ENCODE measurements around the gene BCAS2.
"Not testable (repeated sequence)": the region's sequence is repeated elsewhere in the genome, so short reads cannot be mapped to it uniquely, and the experiment has no call there.

The BCAS2 gene

GRCh38 chr1:114581335-114582287 lies at the start of gene BCAS2:
BCAS2 (minus strand) TSS chr1:114581615; CDS start chr1:114581591, 24 bp downstream.
- peak; percentile 99 for DNase-seq (ENCODE audit: low read depth)

GRCh38 chr1:114627107-114627506 lies 45.7 kb upstream of the BCAS2 start:
- DNase-seq (ENCODE audit: low read depth): no peak

DNA sequence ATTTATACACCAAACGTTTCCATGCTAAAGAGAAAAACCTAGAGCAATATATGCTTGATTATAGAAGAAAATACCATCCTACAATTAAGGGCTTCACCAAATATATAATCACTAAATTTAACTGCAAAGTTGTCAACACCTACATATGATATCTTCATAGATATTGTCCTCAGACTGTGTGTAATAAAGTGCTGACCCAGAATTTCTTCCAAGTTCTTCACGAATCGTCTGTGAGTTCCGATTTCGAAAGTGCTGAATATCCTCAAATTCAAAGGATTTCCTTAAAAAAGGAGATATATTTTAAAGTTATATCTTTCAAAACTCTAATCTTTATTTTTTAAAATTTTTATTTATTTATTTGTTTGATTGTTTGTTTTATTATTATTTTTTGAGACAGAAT lies 41.9 kb upstream of the BCAS2 start:
- no peak for DNase-seq (ENCODE audit: low read depth)

DNA sequence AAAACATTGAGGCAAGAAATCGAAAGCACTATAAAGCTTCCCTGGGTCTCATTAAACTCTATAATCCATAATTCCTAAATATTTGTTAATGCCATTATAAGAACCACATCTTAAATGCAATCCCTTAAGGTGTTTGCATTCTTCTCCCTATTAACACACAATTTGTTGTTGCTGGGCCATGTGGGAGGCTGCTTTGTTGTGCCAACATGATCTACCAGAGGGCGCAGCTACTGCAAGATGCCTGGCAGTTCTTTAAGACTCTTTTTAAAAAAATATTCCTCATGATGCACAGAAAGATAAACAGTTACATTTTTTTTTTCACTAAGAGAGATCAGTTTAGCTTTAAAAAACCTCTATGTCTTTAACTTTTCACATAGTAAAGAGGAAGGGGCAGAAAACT lies 39.0 kb upstream of the BCAS2 start:
- DNase-seq (ENCODE audit: low read depth): no peak

- no peak for DNase-seq (ENCODE audit: low read depth)
These were observed 37.2 kb upstream of the BCAS2 start for GRCh38 chr1:114618606-114619005.

DNA sequence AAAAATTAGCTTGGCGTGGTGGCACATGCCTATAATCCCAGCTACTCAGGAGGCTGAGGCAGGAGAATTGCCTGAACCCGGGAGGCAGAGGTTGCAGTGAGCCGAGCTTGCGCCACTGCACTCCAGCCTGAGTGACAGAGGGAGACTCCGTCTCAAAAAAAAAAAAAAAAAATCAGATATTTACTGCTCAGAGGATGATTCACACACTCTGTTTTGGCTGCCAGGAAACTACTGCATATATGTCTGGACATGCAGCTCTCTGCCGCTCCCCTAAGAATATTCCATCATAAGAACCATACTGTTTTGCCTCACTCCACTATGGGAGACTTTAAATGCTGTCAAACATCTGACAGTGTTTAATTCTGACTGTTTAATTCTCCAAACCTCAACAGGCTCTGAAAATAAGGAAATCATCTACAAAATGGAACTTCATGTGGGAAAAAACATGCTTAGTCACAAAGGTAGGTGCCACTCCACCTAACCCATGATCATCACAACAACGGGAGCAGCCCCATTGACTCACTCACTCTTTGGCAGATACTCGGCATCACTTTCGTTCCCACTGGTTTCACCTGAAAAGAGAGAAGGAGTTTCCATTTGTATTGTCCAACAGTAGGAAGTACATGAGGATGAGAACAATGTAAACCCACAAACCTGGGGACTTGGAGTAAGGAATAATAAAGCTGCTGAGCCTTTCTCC lies 29.3 kb upstream of the BCAS2 start:
- DNase-seq (ENCODE audit: low read depth): peak; percentile 74

GRCh38 chr1:114609826-114610225 lies 28.4 kb upstream of the BCAS2 start:
- DNase-seq (ENCODE audit: low read depth): no peak

DNA sequence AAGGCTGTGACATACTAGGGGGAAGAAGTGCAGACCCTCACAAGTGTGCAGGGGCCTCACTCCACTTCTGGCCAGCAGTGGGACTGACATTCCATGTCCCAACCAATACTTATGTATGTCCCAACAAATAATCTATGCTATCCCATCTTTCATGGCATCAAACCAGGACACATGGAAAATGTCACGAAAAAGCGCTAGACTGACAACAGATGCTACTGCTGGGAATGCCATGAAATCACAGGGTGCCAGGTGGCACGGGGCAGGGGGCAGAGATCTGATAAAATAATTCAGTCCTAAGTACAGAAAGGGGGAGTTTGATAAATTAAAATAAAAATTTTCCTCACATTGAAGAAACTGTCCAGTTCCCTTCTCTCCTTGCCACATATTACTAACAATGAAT lies 27.6 kb upstream of the BCAS2 start:
- no peak for DNase-seq (ENCODE audit: low read depth)

- DNase-seq (ENCODE audit: low read depth): no peak
These were observed 25.8 kb upstream of the BCAS2 start for GRCh38 chr1:114607223-114607622.

DNA sequence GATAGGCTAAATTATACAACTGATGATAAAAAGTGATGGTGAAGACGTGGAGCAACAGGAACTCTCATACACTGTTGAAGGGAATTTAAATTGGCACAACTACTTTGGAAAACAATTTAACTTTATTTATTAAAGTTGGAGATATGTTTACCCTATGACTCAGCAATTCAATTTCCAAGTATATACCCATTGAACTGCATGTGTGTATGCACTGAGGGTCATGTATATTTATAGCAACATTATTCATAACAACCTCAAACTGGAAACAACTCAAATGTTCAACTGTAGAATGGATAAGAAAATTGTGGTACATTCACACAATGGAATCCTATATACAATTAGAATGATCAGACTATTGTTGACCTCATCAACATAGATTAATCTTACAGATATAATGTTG lies 16.5 kb upstream of the BCAS2 start:
- DNase-seq (ENCODE audit: low read depth): no peak

GRCh38 chr1:114595602-114596001 lies 14.2 kb upstream of the BCAS2 start:
- no peak for DNase-seq (ENCODE audit: low read depth)

DNA sequence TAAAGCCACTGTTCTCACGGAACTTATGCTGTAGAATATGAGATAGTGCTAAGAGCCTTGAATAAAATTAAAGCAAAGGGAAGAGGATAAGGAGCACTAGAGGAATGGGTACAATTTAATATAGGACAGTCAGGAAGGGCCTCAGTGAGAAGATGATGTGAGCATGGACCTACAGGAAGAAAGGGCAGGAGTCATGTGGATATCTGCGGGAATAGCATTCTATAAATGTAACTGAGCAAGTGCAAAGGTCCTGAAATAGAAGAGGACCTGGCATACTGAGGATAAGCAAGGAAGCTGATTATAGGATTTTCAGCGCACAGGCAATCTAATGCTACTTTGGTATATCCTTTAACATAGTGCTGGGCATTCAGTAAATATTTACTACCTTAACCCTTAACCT lies 12.6 kb upstream of the BCAS2 start:
- no peak for DNase-seq (ENCODE audit: low read depth)

- no peak for DNase-seq (ENCODE audit: low read depth)
These were observed 7.7 kb upstream of the BCAS2 start for GRCh38 chr1:114589122-114589521.

DNA sequence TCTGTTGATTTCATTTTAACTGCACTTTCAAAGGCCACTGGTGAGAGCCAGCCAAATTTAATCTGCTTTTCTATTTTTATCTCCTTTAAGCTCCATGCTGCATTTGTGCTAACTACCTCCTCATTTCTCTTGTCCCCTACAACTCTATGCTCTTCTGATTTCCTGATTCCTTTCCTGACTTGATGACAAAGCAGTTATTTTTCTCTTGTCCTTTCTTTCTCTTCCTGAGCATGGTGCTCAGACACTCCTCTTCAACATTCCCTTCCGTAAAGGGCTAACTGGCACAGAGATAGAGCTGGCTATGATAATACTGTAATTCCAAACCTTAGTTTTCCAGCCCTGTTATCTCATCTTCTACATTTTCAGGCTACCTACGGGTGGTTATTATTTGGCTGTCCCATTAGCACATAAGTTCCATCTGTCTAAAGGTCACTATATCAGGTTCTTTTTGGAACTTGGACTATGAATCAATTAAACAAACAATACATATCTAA lies 6.8 kb upstream of the BCAS2 start:
- no peak for DNase-seq (ENCODE audit: low read depth)

- DNase-seq (ENCODE audit: low read depth): no peak
These were observed 6.0 kb upstream of the BCAS2 start for GRCh38 chr1:114587203-114587991.

DNA sequence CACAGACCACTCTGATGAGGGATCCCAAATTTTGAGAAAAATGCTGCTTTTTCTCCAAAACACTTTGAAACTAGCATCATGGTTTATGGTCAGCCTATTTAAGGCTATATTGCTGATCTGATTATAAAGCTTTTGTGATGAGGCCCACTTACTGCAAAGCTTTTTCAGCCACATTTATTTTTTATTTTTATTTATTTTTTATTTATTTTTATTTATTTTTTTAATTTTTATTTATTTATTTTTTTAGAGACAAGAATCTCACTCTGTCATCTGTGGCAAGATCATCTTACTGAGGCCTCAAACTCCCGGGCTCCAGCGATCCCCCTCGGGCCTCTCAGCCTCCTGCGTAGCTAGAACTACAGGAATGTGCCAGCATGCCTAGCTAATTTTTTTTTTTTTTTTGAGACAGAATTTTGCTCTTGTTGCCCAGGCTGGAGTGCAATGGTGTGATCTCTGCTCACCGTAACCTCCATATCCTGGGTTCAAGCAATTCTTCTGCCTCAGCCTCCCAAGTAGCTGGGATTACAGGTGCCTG lies 5.2 kb upstream of the BCAS2 start:
- no peak for DNase-seq (ENCODE audit: low read depth)

GRCh38 chr1:114585231-114585630 lies 3.8 kb upstream of the BCAS2 start:
- DNase-seq (ENCODE audit: low read depth): no peak

DNA sequence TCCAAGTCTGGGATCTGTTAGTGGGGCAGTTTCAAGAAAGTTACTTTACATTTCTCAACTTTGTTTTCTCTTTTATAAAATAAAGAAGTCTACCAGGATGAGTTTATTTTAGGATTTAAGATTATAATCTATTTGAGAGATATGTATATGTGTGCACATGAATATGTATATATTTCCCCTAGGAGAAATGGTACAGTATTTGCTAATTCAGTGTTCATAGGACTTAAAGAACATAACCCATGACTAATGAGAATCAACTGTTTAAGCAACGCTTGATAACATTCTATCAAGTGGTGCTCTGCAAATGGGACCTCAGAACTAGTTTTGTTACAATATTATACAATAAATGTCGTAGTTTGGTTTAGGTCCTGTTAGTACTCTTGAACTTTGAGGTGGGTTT lies 7.0 kb downstream of the BCAS2 start:
- no peak for DNase-seq (ENCODE audit: low read depth)

DNA sequence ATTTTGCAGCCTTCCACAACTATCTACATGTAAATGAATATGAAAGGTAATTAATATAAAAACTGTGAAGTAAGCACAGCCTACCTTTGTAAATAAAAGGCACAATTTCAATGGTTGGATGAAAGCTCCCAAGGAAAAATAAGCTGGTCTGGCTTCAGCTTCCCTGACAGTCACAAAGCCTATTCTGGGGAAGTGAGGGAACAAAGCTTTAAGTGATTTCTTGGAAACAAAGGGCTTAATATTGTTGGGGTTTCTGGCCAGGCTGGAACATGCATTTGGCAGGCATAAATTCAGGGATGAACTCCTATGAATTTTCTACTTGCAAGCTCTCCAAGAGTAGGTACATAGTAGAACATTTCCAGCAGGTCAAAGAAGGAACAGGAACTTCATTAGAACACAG lies 17.3 kb downstream of the BCAS2 start:
- DNase-seq (ENCODE audit: low read depth): no peak

DNA sequence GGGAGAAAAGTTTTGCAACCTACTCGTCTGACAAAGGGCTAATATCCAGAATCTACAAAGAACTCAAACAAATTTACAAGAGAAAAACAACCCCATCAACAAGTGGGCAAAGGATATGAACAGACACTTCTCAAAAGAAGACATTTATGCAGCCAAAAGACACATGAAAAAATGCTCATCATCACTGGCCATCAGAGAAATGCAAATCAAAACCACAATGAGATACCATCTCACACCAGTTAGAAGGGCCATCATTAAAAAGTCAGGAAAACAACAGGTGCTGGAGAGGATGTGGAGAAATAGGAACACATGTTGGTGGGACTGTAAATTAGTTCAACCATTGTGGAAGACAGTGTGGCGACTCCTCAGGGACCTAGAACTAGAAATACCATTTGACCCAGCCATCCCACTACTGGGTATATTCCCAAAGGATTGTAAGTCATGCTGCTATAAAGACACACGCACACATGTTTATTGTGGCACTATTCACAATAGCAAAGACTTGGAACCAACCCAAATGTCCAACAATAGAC lies 18.4 kb downstream of the BCAS2 start:
- not testable (repeated sequence) for DNase-seq (ENCODE audit: low read depth)

DNA sequence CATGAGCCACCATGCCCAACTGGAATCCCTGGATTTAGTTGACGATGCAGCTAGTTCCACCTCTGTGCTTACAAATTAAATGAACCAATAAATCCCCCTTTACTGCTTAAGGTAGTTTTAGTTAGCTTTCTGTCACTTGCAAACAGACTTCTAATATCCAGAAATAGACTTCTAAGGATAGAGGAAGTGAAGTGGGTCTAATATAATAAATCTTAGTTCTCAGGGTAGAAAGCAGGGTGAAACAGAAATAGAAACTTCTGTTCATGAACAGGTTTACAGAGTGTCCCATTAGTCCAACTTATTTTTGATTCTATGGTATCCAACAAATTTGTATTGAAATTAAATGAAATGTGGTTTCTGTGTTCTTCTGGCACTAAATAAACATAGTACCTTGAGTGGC lies 20.1 kb downstream of the BCAS2 start:
- no peak for DNase-seq (ENCODE audit: low read depth)

DNA sequence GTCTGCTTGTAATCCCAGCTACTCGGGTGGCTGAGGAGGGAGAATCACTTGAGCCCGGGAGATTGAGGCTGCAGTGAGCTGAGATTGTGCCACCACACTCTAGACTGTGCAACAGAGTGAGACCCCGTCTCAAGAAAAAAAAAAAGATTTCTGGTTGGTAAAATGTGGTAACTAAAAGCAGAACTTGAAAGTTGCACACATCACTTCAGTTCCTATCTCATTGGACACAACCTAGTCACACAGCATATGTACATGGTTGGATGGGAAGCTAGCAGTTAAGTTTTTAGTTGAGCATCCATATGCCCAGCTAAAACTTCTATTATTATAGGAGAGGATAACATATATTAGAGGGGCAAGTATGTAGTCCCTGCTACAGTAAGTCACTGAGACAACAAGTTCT lies 22.1 kb downstream of the BCAS2 start:
- no peak for DNase-seq (ENCODE audit: low read depth)

All from iris pigment epithelial cell (primary cell).